Body of pancreas (tissue), 4 donors: ENCODE measurements around the gene SLC7A8. TPM values are rescaled to one million over a fixed set of nuclear protein-coding genes. Genes with fewer than 3 reads are reported as not detected.
A peak's percentile ranks its signal among the peaks of the same experiment; 100 is the strongest.

Experiments used
- ATAC-seq: fragments of 150-250 bp; one replicate; pipeline ENCODE4 v1.9.1; 2016
- DNase-seq, 4 donors: peaks; one replicate each; pipeline ENCODE4 v3.0.0-alpha.2; 2019
- H3K27ac ChIP-seq, 4 donors: fragments of 200-600 bp; sonication (generic); 1 replicate in 3 of 4; 2 replicates in 1 of 4; pipeline versions ENCODE4 v1.5.1 to v1.6.1; 2016 to 2019; ENCODE audit warnings: mild to moderate bottlenecking in 1 of 4, mixed read lengths in 1 of 4, moderate library complexity in 1 of 4
- H3K27me3 ChIP-seq, 2 donors: fragments of 200-600 bp; sonication (generic); one replicate each; pipeline ENCODE4 v1.6.0; 2016; ENCODE audit warnings: mild to moderate bottlenecking in 1 of 2
- H3K36me3 ChIP-seq, 2 donors: fragments of 200-600 bp; sonication (generic); replicated peaks in 1 of 2; 2 replicates each; pipeline ENCODE4 v1.5.1; 2016; ENCODE audit warnings: low read depth in 2 of 2; ENCODE audit not compliant: insufficient read depth in 1 of 2
- H3K4me1 ChIP-seq: fragments of 200-600 bp; sonication (generic); one replicate; pipeline ENCODE4 v1.6.0; 2016
- H3K4me3 ChIP-seq, 2 donors: fragments of 200-600 bp; sonication (generic); 1 replicate in 1 of 2; 2 replicates in 1 of 2; pipeline ENCODE4 v1.5.1; 2016 to 2019
- H3K9me3 ChIP-seq, 3 donors: fragments of 200-600 bp; sonication (generic); 1 replicate in 2 of 3; 2 replicates in 1 of 3; pipeline ENCODE4 v1.5.1; 2016
- CTCF ChIP-seq, 7 experiments: fragments of 450-650 bp in 4 of 7; fragments of 200-600 bp in 3 of 7; sonication (generic) in 3 of 7; IDR thresholded peaks; one replicate each; pipeline ENCODE4 v1.5.1; 2016 to 2019; ENCODE audit warnings: antibody characterized with exemption in 7 of 7
- POLR2A ChIP-seq, 3 donors: fragments of 450-650 bp; IDR thresholded peaks; one replicate each; pipeline ENCODE4 v1.6.1; 2016; ENCODE audit warnings: antibody characterized with exemption in 3 of 3, mild to moderate bottlenecking in 2 of 3
- WGBS, 2 donors: methylation state at CpG; one replicate each; pipeline ENCODE4 v1.1.5; 2017; 5-methylcytosine and 5-hydroxymethylcytosine counted together
- intact Hi-C: fragments of 100-400 bp; cut with DNase I; formaldehyde crosslinking; loops from one replicate; pipeline ENCODE4 v1.15.1; 2023
- total RNA-seq, 2 donors: library from RNA; depleted of rRNA; stranded (reverse); fragments of >200 nt; gene quantifications; one replicate each; pipeline ENCODE4 v1.1.0, GENCODE V29; 2016

SLC7A8 gene
- total RNA-seq, 2 donors from 2014 or later: 17.8 to 18.2 TPM

DNA sequence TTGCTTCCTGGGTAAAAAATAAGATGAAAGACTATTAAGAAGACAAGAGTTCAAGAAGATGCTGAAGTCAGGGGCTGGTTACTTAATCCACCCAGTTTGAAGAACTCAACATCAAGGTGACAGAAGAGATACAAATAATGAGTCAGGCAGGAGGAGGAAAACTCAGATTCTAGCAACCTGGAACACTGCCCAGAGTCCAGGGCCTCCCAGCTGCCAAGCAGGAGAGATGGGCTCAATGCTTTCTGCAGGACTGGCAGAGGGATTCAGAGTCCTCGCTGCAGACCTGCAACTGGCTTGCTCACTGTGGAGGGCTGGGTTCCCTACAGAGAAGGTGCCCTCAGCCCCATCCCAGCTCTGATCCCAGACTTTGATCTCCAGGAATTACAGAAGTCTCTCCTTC is 35.8 kb downstream of the SLC7A8 start:
- Histone ChIP-seq H3K4me1 (peaks cover 21% of the 10 kb centered on the region), H3K9me3 (no peaks in the 10 kb centered on the region), H3K27me3 (no peaks in the 10 kb centered on the region), H3K4me3 (no peak overlapping the region), H3K27ac (no peak overlapping the region), H3K36me3 (no peaks in the 10 kb centered on the region)
- WGBS, 2 donors: 56% methylated on average over 1 of the region's 1 CpG; no CpG with 5 or more reads in 1 of the 2 donors
- intact Hi-C loops: no loop called here
- peak; percentile 44 for ATAC-seq
- peak; percentile 38 to 66 (median 62) for DNase-seq
- no peak for TF ChIP-seq POLR2A (IDR thresholded peaks at IDR 0.05)
- no peak for TF ChIP-seq CTCF (IDR thresholded peaks at IDR 0.05)

- Histone ChIP-seq H3K27ac (no peak overlapping the region), H3K27me3 (no peaks in the 10 kb centered on the region), H3K9me3 (no peaks in the 10 kb centered on the region), H3K36me3 (no peaks in the 10 kb centered on the region), H3K4me3 (no peak overlapping the region), H3K4me1 (peaks cover 21% of the 10 kb centered on the region)
- TF ChIP-seq CTCF (IDR thresholded peaks at IDR 0.05) (no peak), POLR2A (IDR thresholded peaks at IDR 0.05) (no peak)
- 96 to 97% methylated on average over 4 of the region's 4 CpGs for WGBS, 2 donors
- ATAC-seq (no peak), DNase-seq (no peak)
- intact Hi-C loops: no loop called here
Measured at GRCh38 chr14:23146980-23147379, 36.5 kb downstream of the SLC7A8 start.

- intact Hi-C loops: no loop called here
- Histone ChIP-seq H3K36me3 (no peaks in the 10 kb centered on the region), H3K4me3 (no peak overlapping the region), H3K9me3 (no peaks in the 10 kb centered on the region), H3K27ac (no peak overlapping the region), H3K27me3 (no peaks in the 10 kb centered on the region), H3K4me1 (peaks cover 20% of the 10 kb centered on the region)
- no peak for TF ChIP-seq CTCF (IDR thresholded peaks at IDR 0.05)
- DNase-seq (no peak), ATAC-seq (no peak)
- WGBS, 2 donors: 79 to 80% methylated on average over 1 to 2 of the region's 2 CpGs
Measured at GRCh38 chr14:23146351-23146910, 37.0 kb downstream of the SLC7A8 start.

DNA sequence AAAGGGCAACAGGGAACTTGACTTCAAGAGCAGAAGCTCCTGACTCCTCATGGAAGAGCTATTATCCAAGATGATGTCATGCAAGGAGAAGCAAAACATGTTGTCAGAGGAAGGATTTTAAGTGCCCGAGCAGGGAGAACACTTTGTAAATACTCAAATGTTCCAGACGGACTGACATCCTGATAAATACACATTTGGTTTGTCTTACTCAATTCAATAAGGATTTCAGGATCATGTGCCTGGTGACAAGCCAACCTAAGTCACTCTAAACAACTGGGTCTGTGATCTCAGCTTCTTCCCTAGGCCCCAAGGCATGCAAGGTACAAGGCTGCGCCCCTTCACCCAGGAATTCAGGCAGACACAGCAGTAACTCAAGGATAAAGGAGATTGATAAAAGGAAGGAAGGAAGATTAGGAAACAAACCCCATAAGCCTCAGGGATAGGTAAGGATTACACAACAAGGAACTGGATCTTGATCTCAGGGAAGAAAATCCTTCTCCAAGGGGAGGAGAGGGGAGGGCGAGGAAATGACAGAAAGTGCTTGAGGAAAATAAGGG is 37.6 kb downstream of the SLC7A8 start:
- Histone ChIP-seq H3K4me3 (no peak overlapping the region), H3K36me3 (no peaks in the 10 kb centered on the region), H3K27ac (no peak overlapping the region), H3K4me1 (peaks cover 20% of the 10 kb centered on the region), H3K9me3 (no peaks in the 10 kb centered on the region), H3K27me3 (no peaks in the 10 kb centered on the region)
- 65 to 76% methylated on average over 4 of the region's 4 CpGs for WGBS, 2 donors
- intact Hi-C loops: no loop called here
- ATAC-seq (no peak), DNase-seq (no peak)
- TF ChIP-seq POLR2A (IDR thresholded peaks at IDR 0.05): no peak
- TF ChIP-seq CTCF (IDR thresholded peaks at IDR 0.05): no peak

GRCh38 chr14:23143911-23144310 is 39.5 kb downstream of the SLC7A8 start:
- ATAC-seq (no peak), DNase-seq (no peak)
- Histone ChIP-seq H3K36me3 (no peaks in the 10 kb centered on the region), H3K4me1 (peaks cover 20% of the 10 kb centered on the region), H3K9me3 (no peaks in the 10 kb centered on the region), H3K4me3 (no peak overlapping the region), H3K27me3 (no peaks in the 10 kb centered on the region), H3K27ac (no peak overlapping the region)
- intact Hi-C loops: no loop called here
- TF ChIP-seq POLR2A (IDR thresholded peaks at IDR 0.05): no peak
- TF ChIP-seq CTCF (IDR thresholded peaks at IDR 0.05): no peak
- 32 to 67% methylated on average over 1 of the region's 1 CpG for WGBS, 2 donors
